KBM-7 (cell line): Measurements from ENCODE around the gene SLC27A1.
"Not testable (repeated sequence)": the region's sequence is repeated elsewhere in the genome, so short reads cannot be mapped to it uniquely, and the experiment has no call there.

ENCODE experiments used
- DNase-seq: peaks from one replicate; pipeline ENCODE4 v3.0.0-alpha.2; 2015
- in situ Hi-C: fragments of 300-500 bp; cut with MboI; formaldehyde crosslinking; loops from 2 replicates; pipeline ENCODE4 v1.14.3; 2020; ENCODE audit warnings: low sequenced_read_pairs, low pct_unique_long_range_greater_than_20kb, mixed read lengths

SLC27A1 gene

GRCh38 chr19:17455308-17456123, 14.8 kb upstream of the SLC27A1 start:
- in situ Hi-C loops: no loop called here
- DNase-seq: no peak

DNA sequence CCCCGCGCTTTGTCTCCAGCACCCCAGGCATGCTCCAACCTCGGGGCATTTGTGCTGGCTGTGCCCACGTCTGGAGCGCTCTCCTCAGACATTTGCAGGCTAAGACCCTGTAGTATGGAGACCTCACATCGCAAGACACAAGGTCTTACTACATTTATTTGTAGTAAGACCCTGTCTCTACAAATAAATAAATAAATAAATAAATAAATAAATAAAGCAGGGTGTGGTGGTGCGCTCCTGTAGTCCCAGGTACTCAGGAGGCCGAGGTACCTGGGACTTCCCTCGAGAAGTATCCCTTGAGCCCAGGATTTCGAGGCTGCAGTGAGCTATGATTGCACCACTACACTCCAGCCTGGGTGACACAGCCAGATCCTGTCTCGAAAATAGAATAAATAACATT, 14.2 kb upstream of the SLC27A1 start:
- DNase-seq: no peak
- in situ Hi-C loops: no loop called here

DNA sequence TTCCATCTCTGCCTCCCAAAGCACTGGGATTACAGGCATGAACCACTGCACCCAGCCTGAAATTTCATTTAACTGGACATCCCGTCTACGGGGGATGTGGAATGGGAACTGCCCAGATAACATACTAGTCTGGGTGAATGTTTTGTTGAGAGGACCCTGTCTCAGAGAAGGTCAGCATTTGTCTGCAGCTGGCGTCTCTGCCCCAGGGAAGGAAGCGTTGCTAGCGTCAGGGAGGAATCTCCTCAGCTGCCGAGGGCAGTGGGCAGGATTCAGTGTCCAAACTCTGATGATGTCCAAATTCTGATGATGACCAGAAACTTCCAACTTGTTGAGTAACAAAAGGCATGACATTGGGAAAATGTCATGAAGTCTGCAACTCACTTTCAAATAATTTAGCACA, 12.7 kb upstream of the SLC27A1 start:
- in situ Hi-C loops: no loop called here
- DNase-seq: no peak

- in situ Hi-C loops: no loop called here
- no peak for DNase-seq
These were observed 11.4 kb upstream of the SLC27A1 start for GRCh38 chr19:17458970-17459369.

DNA sequence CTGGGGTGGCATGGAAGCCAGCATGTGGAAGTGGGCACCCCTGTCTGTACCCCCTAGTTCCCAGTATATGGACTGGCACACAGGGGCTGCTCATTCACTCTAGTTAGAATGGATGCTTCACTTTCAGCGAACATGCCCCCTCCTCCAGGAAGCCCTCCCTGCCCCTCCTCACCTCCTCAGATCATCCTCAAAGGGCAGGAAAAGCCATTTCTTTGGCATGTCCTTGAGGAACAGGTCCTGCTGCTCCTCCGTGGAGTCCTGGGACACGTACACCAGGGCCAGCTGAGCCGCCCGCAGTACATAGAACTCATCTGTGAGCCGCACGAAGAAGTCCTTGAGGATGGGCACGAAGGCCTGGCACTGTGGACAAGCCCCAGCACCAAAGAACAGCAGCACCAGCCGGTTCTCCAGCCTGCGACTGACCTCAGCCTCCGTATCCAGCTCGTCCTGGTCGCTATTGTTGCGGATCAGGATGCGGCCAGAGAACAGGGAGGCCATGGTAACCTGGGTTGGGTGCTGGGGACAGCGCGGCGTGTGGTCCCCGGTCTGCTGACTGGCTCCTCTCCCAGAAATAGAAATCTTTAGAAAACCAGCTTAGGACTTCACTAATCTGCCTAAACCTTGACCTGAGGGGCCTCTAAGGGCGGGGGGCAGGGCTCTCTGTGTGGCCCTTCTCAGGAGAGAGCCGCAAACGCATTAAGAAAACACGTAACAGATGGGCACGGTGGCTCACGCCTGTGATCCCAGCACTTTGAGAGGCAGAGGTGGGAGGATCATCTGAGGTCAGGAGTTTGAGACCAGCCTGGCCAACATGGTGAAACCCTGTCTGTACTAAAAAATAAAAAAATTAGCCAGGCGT, 9.7 kb upstream of the SLC27A1 start, which contains the start of gene NXNL1:
TSS of gene NXNL1 (minus strand) at position 555 of the 859 bp plus-strand sequence. CDS start at position 498, 57 bp downstream.
- no peak for DNase-seq

GRCh38 chr19:17466487-17466850, 3.9 kb upstream of the SLC27A1 start:
- DNase-seq: no peak
- in situ Hi-C loops: no loop called here

More for the DNA sequence above, 9.7 kb upstream of the SLC27A1 start, which contains the start of gene NXNL1:
- in situ Hi-C loops: no loop called here

DNA sequence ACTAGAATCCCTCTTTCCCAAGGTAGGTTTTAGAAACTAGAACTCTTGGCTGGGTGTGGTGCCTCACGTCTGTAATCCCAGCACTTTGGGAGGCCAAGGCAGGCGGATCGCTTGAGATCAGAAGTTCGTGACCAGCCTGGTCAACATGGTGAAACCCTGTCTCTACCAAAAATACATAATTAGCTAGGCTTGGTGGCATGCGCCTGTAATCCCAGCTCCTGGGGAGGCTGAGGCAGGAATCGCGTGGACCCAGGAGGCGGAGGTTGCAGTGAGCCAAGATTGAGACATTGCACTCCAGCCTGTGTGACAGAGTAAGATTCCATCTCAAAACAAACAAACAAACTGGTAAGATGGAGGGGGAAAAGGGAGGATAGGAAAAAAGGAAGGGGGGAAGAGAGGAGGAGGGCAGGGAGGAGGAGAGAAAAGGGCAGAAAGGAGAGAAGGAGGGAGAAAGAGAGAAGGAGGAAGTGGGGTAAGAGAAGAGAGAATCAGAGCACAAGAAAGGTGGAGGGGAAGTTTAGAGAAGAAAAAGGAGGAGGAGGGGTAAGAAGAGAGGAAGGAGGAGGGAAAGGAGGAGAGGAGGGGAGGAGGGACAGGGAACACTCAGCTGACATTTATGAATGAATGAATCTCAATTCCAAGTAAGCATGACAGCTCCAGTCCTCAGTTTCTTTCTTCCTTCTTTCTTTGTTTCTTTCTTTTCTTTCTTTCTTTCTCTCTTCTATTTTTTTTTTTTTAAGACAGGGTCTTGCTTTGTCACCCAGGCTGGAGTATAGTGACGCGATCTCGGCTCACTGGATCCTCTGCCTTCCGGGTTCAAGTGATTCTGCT, 2.6 kb upstream of the SLC27A1 start:
- DNase-seq: no peak

DNA sequence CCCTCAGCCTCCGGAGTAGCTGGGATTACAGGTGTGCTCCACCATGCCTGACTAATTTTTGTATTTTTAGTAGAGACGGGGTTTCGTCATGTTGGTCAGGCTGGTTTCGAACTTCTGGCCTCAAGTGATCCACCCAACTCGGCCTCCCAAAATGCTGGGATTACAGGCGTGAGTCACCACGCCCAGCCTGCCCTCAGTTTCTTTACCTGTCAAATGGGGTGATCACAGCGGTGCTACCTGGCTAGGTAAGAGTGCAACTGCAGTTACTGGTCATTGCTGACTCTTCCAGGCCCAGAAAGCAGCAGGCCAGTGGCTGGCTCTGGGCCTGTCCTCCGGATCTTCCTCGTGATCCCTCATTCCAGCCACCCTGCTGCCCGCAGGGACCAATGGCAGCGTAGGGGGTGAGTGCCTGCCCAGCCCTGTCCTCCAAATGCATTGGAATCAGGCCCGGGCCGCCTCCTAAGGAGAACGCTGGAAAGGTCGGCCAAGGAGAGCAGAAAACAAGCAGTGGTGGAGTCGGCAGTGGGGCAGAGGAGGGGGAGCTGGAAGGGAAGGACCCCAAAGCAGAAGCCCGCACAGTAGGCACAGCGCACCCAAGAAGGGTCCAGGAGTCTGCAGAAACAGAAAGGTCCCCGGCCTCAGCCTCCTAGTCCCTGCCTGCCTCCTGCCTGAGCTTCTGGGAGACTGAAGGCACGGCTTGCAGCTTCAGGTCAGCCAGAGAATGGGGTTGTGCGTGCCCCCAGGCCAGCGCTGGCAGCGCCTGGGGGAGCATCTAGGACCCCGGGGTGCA, 1.8 kb upstream of the SLC27A1 start:
- in situ Hi-C loops: no loop called here
- no peak for DNase-seq

More for the DNA sequence above, 2.6 kb upstream of the SLC27A1 start:
- in situ Hi-C loops: no loop called here

- in situ Hi-C loops: no loop called here
These were observed 1.2 kb upstream of the SLC27A1 start for GRCh38 chr19:17469092-17469480.

GRCh38 chr19:17469481-17470067, 750 bp upstream of the SLC27A1 start:
- in situ Hi-C loops: no loop called here
- DNase-seq: peak; percentile 94

More at GRCh38 chr19:17469092-17469480, 1.2 kb upstream of the SLC27A1 start:
- no peak for DNase-seq

DNA sequence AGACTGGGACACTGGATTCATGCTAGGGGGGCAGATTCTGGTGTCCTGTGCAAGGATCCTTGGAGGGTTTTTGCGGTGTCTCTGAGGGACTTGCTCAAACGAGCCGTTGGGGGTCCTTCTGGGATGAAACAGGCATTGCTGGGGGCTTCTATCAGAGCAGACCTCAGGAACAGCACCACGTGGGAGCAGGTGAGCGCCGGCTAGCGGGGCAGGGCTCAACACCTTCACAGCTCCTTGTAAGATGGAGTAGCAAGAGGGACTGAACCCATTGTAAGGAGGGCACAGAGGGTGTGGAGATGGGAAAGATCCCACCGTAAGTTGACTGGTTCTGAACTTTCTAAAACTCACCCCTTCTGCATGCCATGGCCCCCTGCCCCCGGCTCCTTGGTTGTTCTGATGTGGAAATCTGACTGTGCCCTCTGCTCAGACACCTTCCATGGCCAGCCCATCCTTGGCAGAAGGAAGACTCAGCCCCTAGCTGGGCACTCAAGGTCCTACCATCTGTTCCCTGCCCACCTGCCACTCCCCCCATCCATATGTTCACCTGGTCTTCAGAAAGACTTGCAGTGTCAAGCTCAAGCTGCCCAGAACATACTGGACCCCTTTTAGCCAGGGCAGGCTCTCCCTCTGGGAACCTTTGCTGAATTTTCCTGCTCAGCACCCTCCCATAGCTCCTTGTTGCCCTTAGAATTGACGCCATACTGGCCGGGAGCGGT, 1.2 kb downstream of the SLC27A1 start:
- DNase-seq: no peak
- in situ Hi-C loops: no loop called here

GRCh38 chr19:17473041-17473440, 2.7 kb downstream of the SLC27A1 start:
- DNase-seq: peak; percentile 55
- in situ Hi-C loops: no loop called here

DNA sequence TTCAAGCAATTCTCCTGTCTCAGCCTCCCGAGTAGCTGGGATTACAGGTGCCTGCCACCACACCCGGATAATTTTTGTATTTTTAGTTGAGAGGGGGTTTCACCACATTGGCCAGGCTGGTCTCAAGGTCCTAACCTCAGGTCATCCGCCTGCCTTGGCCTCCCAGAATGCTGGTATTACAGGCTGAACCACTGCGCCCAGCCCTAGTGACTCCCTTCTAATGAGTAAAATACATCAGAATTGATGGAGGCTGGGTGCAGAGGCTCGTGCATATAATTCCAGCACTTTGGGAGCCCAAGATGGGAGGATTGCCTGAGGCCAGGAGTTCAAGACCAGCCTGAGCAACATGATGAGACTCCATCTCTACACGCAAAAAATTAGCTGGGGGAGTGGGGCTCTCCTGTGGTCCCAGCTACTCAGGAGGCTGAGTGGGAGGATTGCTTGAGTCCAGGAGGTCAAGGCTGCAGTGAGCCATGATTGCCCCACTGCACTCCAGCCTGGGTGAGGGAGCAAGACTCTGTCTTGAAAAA, 4.8 kb downstream of the SLC27A1 start:
- in situ Hi-C loops, DNase-seq: not testable (repeated sequence)

DNA sequence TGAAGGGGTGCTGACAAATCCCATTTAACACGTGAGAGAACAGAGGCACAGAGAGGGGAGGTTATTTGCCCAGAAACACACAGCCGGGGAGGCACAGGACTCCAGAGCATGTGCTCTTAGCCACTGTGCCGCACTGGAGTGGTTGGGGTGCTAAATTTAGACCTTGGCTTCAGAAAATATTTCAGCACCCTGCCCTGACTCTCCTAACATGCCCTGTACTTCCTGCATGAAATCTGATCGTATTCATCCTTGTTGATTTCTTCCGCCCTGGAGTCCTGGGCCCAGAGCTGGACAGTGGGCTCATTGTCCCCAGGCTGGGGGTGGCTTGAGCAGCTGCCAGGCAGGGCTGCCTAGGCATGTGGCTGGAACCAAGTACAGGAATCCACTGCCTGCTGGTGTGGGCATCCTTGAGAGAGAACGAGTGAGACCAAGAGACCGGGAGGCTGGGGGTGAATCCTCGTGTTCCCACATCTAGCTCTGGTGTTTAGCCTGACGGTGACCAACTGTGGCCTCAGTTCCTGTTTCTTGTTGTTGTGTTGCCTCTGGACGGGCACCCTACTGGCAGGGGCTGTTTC, 5.3 kb downstream of the SLC27A1 start:
- DNase-seq: peak; percentile 40
- in situ Hi-C loops: no loop called here

DNA sequence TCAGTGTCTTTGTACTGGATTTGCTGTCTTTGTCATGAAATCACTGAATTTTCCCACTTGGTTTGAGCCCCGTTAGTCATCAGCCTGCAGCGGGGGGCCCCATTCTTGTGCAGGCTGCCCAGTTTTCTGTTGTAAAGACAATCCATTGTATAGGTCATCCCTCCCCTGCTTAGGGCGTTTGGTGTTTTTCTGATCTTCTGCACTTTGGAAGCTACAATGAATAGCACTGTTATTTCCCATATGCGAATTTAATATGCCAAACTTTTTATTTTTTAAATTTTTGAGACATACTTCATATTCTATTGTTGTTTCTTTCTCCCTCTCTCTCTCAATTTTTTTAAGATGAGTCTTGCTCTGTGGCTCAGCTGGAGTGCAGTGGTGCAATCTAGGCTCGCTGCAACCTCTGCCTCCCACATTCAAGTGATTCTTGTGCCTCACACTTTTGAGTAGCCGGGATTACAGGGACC, 9.0 kb downstream of the SLC27A1 start:
- in situ Hi-C loops: no loop called here
- DNase-seq: no peak

- DNase-seq: no peak
- in situ Hi-C loops: no loop called here
These were observed 11.7 kb downstream of the SLC27A1 start for GRCh38 chr19:17481986-17482385.
